ENCODE measurements around the gene AMMECR1. TPM values are rescaled to one million over a fixed set of nuclear protein-coding genes. Genes with fewer than 3 reads are reported as not detected.

Gene AMMECR1
- total and polyA plus RNA-seq, 2 of the 13 experiments (the other 11 are each of a cell fraction or from before 2014, with no cell fraction given) = 3.1 to 7.5 TPM

GRCh38 chrX:110258552-110258951, 59.3 kb downstream of the AMMECR1 start (continued):
- no peak for TF ChIP-seq ZBED4 (CRISPR knock-in tag; IDR thresholded peaks at IDR 0.05; ENCODE audit: borderline replicate concordance)
- no peak for TF ChIP-seq TRIM22 (IDR thresholded peaks at IDR 0.05)
- no peak for TF ChIP-seq KLF16 (CRISPR knock-in tag; IDR thresholded peaks at IDR 0.05)
- TF ChIP-seq RELA (CRISPR knock-in tag; IDR thresholded peaks at IDR 0.05) = no peak
- no peak for TF ChIP-seq HCFC1 (IDR thresholded peaks at IDR 0.05; ENCODE audit: low read depth, low read length)
- TF ChIP-seq DMTF1 (CRISPR knock-in tag; IDR thresholded peaks at IDR 0.05) = no peak
- TF ChIP-seq NR2F2 (IDR thresholded peaks at IDR 0.05; ENCODE audit: borderline replicate concordance, low read depth) = no peak

All from HepG2 (cell line).